DMS114 treated with DMSO at 0.1 percent for 48 hours (cell line): ENCODE measurements around the gene ZNF785.
"Not testable (repeated sequence)": the region's sequence is repeated elsewhere in the genome, so short reads cannot be mapped to it uniquely, and the experiment has no call there.

Experiments
- DNase-seq: peaks from one replicate; lab custom pipeline; 2025; ENCODE audit not compliant: unreplicated experiment; lab: John Stamatoyannopoulos, UW

ZNF785 gene

GRCh38 chr16:30602616-30603277, 17.2 kb upstream of the ZNF785 start:
- no peak for DNase-seq

DNA sequence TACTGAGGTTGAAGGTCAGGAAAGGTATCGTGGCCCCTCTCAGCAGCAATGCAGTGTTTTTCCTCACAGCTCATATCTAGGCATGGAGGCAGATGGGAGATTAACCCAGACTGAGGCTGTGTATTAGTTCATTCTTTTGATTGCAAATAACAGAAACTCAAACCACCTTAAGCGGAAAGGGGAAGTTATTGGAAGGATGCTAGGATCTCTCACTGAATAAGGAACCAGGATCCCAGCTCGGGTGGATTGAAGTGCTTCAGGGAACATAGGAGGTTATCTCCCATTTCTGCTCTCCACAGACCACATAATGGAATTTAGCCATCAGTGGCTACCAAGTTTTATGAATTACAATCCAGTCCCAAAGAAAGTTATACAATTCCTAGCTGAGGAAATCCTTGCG, 16.5 kb upstream of the ZNF785 start:
- no peak for DNase-seq

- DNase-seq: no peak
These were observed 15.4 kb upstream of the ZNF785 start for GRCh38 chr16:30600929-30601328.

GRCh38 chr16:30600215-30600614, 14.7 kb upstream of the ZNF785 start:
- DNase-seq: no peak

DNA sequence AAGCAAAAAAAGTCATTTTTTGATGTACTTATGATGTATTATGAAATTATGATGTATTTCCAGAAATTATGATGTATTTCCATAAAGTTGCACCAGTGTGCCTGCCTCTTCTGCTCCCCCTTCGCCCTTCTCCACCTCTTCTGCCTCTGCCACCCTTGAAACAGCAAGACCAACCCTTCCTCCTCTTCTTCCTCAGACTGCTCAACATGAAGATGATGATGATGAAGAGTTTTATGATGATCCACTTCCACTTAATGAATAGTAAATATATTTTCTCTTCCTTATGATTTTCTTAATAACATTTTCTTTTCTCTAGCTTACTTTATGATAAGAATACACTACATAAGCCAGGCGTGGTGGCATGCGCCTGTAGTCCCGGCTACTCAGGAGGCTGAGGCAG, 7.4 kb upstream of the ZNF785 start:
- DNase-seq: no peak

DNA sequence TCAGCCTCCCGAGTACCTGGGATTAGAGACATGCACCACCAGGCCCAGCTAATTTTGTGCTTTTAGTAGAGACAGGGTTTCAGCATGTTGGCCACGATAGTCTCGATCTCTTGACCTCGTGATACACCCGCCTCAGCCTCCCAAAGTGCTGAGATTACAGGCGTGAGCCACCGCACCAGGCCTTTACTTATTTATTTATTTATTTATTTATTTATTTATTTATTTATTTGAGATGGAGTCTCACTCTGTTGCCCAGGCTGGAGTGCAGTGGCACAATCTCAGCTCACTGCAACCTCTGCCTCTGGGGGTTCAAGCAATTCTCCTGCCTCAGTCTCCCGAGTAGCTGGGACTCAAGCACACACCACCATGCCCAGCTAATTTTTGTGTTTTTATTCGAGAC, 5.4 kb upstream of the ZNF785 start:
- DNase-seq: not testable (repeated sequence)

GRCh38 chr16:30589582-30589981, 4.1 kb upstream of the ZNF785 start:
- not testable (repeated sequence) for DNase-seq

- DNase-seq: no peak
These were observed 3.2 kb upstream of the ZNF785 start for GRCh38 chr16:30588651-30589050.

- no peak for DNase-seq
These were observed 486 bp downstream of the ZNF785 start for GRCh38 chr16:30585022-30585399.

DNA sequence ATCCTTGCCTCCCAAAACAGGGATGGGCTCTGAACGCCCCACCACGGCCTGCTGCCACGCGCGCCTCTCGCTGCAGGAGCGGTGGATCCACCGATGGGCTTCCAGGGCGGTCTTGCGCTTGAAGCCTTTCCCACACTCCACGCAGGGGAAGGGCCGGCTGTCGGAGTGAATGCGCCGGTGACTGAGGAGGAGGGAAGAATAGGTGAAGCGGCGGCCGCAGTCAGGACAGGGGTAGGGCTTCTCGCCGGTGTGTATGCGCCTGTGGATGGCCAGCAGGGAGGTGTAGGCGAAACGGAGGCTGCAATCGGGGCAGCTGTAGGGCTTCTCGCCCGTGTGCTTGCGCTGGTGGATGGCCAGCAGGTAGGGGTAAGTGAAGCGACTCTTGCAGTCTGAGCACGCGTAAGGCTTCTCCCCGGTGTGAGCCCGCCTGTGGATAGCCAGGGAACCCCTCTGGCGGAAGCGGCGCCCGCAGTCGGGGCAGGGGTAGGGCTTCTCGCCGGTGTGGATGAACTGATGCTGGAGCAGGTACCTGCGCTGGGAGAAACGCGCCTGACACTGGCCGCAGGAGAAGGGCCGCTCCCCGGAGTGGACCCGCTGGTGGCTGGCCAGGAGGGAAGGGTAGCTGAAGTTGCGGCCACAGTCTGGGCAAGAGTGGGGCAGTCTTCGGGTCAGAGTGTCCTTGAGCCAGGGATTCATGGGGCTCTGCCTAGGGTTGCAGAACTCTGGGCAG, 2.7 kb downstream of the ZNF785 start:
- no peak for DNase-seq

- DNase-seq: no peak
These were observed 4.0 kb downstream of the ZNF785 start for GRCh38 chr16:30581457-30581856.

GRCh38 chr16:30574678-30575077, 10.8 kb downstream of the ZNF785 start:
- no peak for DNase-seq

- DNase-seq: peak; percentile 96
These were observed 13.8 kb downstream of the ZNF785 start, which contains the start of gene ZNF688 for GRCh38 chr16:30571445-30572322. Gene ZNF688, minus strand, starts transcription at chr16:30571714. Its CDS starts 85 bp downstream, at chr16:30571629.

DNA sequence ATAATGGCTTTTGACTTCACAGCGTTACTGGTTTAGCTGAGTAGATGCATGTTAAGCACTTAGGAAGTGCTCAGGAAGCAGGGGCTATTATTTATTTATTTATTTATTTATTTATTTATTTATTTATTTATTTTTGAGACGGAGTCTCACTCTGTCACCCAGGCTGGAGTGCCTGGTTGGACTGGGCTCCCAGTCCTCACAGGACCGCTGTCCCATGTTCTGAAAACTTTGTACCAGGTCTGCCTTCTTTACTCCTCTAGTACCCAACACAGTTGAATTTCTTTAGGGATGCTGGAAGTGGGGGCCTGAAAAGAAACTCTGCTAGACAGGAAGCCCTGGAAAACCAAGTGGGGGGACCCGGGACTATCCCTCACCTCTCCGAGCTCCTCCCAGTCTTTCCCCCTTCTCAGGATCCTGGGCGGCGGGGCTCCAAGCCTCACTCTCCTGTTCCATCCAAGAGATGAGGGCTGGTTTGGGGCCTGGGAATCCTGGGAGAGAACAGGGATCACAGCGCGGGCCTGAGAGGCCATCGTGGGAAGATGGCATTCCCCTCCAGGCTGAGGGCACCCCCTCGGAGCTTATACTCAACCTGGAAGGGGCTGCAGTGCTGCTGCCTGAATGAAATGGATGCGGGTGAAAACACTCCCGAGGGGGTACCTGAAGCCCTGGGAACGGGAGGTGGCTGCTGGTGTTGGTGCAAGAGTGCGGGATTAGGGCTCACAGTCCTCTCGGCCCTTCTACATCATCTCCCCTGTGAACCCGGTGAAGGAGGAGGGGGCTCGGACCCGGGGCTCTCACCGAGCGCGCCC, 14.7 kb downstream of the ZNF785 start:
- DNase-seq: no peak

DNA sequence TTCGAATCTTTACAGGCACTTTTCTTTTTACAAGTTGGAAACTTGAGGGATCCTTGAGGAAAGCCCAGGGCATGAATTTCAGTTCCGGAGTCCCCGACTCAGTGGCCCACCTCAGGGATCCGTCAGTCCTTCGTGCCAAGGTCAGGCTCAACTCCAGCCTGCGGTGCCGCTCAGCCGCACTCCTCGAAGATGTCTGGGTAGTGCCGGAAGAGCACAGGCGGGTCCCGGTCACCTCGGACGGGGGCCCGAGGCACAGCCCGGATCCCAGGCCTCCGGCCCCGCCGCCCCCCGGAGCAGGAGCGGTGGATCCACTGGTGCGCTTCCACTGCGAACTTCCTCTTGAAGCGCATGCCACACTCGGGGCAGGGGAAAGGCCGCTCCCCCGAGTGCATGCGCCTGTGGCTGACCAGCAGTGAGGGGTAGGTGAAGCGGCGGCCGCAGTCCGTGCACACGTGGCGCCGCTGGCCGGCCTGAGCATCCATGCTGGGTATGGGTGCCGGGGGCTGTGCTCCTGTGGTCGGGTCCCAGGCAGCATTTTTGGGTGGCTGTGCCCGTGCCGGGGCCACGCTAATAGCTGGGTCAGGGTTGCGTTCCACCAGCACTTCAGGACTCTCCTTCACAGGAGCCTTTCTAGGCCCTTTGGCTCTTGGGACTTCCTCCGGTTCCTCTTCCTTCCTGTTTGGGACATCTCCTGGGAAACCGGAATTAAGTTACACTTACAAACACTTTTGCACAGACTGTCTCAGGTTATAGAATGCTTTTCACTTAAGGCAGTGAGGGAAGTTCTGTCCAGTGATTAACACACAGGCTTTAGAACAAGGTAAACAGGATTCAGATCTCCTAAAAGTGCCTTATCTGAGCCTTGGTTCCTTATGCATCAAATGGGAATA, 15.5 kb downstream of the ZNF785 start:
- DNase-seq: no peak

DNA sequence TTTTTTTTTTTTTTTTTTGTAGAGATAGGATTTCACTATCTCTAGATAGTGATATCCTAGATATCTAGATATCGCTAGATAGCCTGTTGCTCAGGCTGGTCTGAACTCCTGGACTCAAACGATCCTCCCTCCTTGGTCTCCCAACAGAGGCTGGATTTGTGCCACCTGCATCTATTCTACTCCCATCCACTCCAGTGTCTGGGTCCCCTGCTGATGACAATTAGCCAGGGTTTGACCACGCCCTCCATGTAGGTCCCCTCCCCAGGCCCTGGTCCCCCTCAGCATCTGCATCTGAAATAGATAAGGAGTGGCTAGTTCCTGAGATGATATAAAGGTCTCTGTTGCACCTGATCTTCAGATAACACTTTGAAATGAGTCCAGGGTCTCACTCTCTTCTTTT, 16.2 kb downstream of the ZNF785 start:
- DNase-seq: no peak

DNA sequence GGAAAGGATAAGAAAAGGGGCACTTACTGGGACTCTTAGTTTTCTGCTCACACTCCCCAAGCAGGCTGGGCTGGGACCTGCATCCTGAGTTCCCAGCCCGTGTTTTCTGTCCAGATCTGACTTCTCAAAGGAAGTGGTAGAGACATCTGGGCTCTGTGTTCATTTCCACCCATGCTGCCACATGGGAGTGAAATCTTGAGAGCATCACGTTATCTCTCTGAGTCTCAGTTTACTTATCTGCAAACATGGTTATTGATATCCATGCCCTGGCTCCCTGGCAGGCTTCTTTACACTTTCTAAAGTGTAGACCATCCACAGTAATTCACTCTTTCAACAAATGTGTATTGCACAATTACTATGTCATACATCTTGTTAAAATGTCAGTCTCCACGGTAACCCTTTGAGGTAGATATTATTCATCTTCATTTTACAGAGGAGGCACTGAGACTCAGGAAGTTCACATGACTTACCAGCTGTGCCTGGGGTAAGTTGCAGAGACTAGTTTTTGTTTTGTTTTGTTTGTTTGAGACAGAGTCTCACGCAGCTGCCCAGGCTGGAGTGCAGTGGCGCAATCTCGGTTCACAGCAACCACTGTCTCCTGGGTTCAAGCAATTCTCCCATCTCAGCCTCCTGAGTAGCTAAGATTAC, 17.4 kb downstream of the ZNF785 start:
- DNase-seq: no peak

DNA sequence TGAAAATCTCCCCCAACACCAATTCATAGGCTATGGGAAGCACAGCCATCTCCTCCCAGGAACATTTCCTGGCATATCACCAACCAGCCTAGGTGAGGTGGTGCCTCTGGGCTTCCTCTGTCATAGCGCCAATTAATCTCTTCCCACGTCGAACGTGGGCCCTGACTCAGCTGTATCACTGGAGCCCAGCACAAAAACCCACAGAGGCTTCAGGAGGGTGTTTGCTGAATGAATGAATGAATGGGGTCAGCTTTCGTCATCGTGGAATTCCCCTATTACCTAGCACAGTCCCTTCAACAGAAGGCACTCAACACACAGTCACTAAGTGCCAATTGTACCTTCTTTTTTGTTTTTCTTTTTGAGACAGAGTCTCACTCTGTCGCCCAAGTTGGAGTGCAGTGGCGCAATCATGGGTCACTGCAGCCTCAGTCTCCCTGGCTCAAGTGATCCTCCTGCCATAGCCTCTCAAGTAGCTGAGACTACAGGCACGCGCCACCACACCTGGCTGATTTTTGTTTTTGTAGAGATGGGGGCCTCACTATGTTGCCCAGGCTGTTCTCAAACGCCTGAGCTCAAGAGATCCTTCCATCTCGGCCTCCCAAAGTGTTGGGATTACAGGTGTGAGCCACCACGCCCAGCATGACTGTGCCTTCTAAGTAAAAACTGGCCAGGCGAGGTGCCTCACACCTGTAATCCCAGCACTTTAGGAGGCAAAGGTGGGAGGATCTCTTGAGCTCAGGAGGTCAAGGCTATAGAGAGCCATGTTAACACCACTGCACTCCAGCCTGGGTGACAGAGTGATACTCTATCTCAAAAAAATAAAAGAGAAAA, 18.1 kb downstream of the ZNF785 start:
- no peak for DNase-seq

GRCh38 chr16:30566531-30566930, 19.0 kb downstream of the ZNF785 start:
- no peak for DNase-seq
